ENCODE data around the gene ABCC9.

ABCC9 gene

GRCh38 chr12:21774358-21775132 lies 166.7 kb downstream of the ABCC9 start, which contains the start of gene KCNJ8:
TSS of gene KCNJ8 (minus strand) at chr12:21774706. CDS start at chr12:21773616, 1,090 bp downstream.
- Mint-ChIP-seq H3K4me1 (ENCODE audit: low read depth) (peaks cover 12% of the 10 kb centered on the region), H3K27ac (no peak within 1 kb of the TSS), H3K4me3 (peak within 1 kb of the TSS; percentile 53), H3K27me3 (peaks cover 53% of the 10 kb centered on the region), H3K9me3 (no peaks in the 10 kb centered on the region), H3K36me3 (ENCODE audit: low read depth) (no peaks in the 10 kb centered on the region)
- peak; percentile 32 for DNase-seq

GRCh38 chr12:21773806-21774205 lies 167.4 kb downstream of the ABCC9 start:
- H3K36me3 Mint-ChIP-seq (ENCODE audit: low read depth) = no peaks in the 10 kb centered on the region
- H3K9me3 Mint-ChIP-seq = no peaks in the 10 kb centered on the region
- DNase-seq = no peak
- H3K4me3 Mint-ChIP-seq = peak overlapping the region; percentile 18
- peaks cover 51% of the 10 kb centered on the region for H3K27me3 Mint-ChIP-seq
- no peak overlapping the region for H3K27ac Mint-ChIP-seq
- peaks cover 12% of the 10 kb centered on the region for H3K4me1 Mint-ChIP-seq (ENCODE audit: low read depth)

DNA sequence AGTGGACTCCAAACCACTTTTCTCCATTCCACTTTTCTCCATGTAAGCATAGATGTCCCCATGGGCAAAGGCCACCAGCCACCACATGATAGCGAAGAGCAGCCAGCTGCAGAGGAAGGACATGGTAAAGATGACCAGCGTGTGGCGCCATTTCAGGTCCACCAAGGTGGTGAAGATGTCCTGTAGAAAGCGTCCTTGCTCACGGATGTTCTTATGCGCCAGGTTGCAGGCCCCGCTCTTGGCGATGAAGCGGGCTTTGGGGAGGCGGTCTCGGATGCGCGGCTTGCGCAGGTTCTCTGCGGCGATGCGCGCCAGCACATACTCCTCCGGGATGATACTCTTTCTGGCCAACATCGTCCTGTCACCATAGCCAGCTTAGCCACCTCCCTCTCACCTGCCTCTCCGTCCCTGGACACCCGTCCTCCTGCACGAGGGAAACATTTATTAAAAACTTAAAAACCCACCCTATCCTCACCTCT lies 167.9 kb downstream of the ABCC9 start:
- no peak for DNase-seq
- Mint-ChIP-seq H3K36me3 (ENCODE audit: low read depth) (no peaks in the 10 kb centered on the region), H3K4me1 (ENCODE audit: low read depth) (peaks cover 12% of the 10 kb centered on the region), H3K4me3 (peak overlapping the region; percentile 18), H3K27me3 (peaks cover 51% of the 10 kb centered on the region), H3K27ac (no peak overlapping the region), H3K9me3 (no peaks in the 10 kb centered on the region)

DNA sequence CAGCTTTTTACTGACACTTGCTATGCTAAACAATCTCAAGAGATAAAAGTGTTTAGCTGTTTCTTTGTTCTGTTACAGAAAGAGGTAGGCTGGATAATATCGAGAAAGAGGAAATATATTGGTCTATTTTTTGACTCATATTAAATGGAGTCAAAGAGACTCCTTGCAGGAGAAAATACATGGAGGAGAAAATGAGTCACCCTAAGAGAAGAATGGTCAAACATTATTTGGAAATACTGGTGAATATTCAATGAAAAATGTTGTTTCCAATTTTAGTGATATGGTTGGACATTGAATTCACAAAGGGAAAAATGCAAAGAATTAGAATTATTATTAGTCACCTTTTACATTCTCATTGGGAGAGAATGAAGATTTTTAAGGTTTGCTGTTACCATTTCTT lies 169.9 kb downstream of the ABCC9 start:
- Mint-ChIP-seq H3K9me3 (no peaks in the 10 kb centered on the region), H3K4me3 (no peak overlapping the region), H3K36me3 (ENCODE audit: low read depth) (no peaks in the 10 kb centered on the region), H3K27me3 (peaks cover 37% of the 10 kb centered on the region), H3K27ac (no peak overlapping the region), H3K4me1 (ENCODE audit: low read depth) (peaks cover 12% of the 10 kb centered on the region)
- no peak for DNase-seq

- Mint-ChIP-seq H3K9me3 (no peaks in the 10 kb centered on the region), H3K27ac (no peak overlapping the region), H3K4me3 (no peak overlapping the region), H3K36me3 (ENCODE audit: low read depth) (no peaks in the 10 kb centered on the region), H3K4me1 (ENCODE audit: low read depth) (peaks cover 8% of the 10 kb centered on the region), H3K27me3 (peaks cover 33% of the 10 kb centered on the region)
- DNase-seq = no peak
Measured at GRCh38 chr12:21769307-21769706, 171.9 kb downstream of the ABCC9 start.

DNA sequence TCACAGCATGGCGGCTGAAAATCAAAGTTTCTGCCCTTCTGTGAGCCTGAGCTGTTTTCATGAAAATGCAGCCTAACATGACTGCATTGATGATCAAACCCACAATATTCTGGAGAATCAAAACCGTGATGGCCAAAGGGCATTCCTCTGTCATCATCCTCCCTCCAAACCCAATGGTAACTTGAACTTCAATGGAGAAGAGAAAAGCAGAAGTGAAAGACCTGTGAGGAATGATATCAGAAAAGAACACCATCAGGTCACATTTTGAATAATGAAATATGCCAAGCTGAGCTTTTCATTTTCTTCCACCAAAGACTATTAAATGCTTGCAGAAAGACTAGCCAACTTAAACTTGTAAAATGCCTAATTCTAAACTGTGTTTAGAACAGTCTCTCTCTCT lies 174.8 kb downstream of the ABCC9 start:
- Mint-ChIP-seq H3K9me3 (no peaks in the 10 kb centered on the region), H3K4me1 (ENCODE audit: low read depth) (no peaks in the 10 kb centered on the region), H3K4me3 (no peak overlapping the region), H3K36me3 (ENCODE audit: low read depth) (no peaks in the 10 kb centered on the region), H3K27me3 (peaks cover 16% of the 10 kb centered on the region), H3K27ac (no peak overlapping the region)
- DNase-seq = no peak

- no peaks in the 10 kb centered on the region for H3K9me3 Mint-ChIP-seq
- H3K4me1 Mint-ChIP-seq (ENCODE audit: low read depth) = no peaks in the 10 kb centered on the region
Measured at GRCh38 chr12:21764950-21765349, 176.3 kb downstream of the ABCC9 start.

DNA sequence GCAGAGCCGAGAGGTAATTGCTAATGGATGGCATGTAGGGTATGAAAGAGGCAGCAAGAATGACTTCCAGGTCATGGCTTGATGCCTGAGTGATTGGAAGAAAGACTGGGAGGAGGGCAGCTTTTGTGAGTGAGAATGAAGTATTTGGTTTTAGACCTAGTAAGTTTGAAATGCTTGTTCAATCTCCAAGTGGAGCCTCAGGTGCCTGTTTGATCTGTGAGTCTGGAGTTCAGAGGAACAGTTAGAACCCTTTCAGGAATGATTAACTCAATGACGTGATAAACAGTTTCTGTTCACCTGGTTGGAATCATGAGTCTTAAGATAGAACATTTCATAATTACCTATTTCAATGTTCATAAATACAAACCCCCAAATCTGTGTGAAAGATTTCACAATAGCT lies 177.2 kb downstream of the ABCC9 start:
- DNase-seq = no peak
- H3K27ac Mint-ChIP-seq = no peak overlapping the region

More at GRCh38 chr12:21764950-21765349, 176.3 kb downstream of the ABCC9 start:
- H3K4me3 Mint-ChIP-seq = no peak overlapping the region
- H3K27ac Mint-ChIP-seq = no peak overlapping the region
- no peaks in the 10 kb centered on the region for H3K36me3 Mint-ChIP-seq (ENCODE audit: low read depth)
- no peak for DNase-seq
- H3K27me3 Mint-ChIP-seq = peaks cover 13% of the 10 kb centered on the region

GRCh38 chr12:21763531-21763930 lies 177.7 kb downstream of the ABCC9 start:
- peaks cover 13% of the 10 kb centered on the region for H3K27me3 Mint-ChIP-seq
- DNase-seq = no peak
- H3K36me3 Mint-ChIP-seq (ENCODE audit: low read depth) = no peaks in the 10 kb centered on the region

More for the DNA sequence above, 177.2 kb downstream of the ABCC9 start:
- Mint-ChIP-seq H3K27me3 (peaks cover 13% of the 10 kb centered on the region), H3K9me3 (no peaks in the 10 kb centered on the region), H3K4me3 (no peak overlapping the region), H3K36me3 (ENCODE audit: low read depth) (no peaks in the 10 kb centered on the region), H3K4me1 (ENCODE audit: low read depth) (no peaks in the 10 kb centered on the region)

GRCh38 chr12:21759737-21760136 lies 181.5 kb downstream of the ABCC9 start:
- Mint-ChIP-seq H3K36me3 (ENCODE audit: low read depth) (no peaks in the 10 kb centered on the region), H3K27ac (no peak overlapping the region), H3K4me1 (ENCODE audit: low read depth) (no peaks in the 10 kb centered on the region), H3K27me3 (peaks cover 11% of the 10 kb centered on the region), H3K9me3 (no peaks in the 10 kb centered on the region), H3K4me3 (no peak overlapping the region)
- no peak for DNase-seq

More at GRCh38 chr12:21763531-21763930, 177.7 kb downstream of the ABCC9 start:
- Mint-ChIP-seq H3K9me3 (no peaks in the 10 kb centered on the region), H3K27ac (no peak overlapping the region), H3K4me1 (ENCODE audit: low read depth) (no peaks in the 10 kb centered on the region), H3K4me3 (no peak overlapping the region)

GRCh38 chr12:21757735-21758134 lies 183.5 kb downstream of the ABCC9 start:
- peaks cover 16% of the 10 kb centered on the region for H3K27me3 Mint-ChIP-seq

DNA sequence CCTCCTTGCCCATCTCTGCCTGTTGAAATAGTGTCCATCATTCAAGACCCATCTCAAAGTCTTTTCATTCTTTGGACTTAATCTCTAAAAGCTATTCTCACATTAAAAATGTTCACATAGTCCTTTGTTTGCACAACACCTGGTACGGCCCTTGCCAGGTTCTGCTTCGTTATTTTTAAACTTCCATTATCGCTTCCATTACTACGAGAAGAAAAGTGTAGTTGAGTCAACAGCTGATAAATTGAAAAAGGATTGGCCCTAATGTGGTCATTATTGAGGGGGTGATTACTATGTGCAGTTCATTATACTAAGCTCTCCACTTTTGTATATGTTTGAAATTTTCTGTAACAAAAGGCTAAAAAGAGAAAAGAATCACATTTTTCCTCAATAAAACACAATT lies 184.5 kb downstream of the ABCC9 start:
- DNase-seq = no peak
- H3K27me3 Mint-ChIP-seq = peaks cover 13% of the 10 kb centered on the region

More at GRCh38 chr12:21757735-21758134, 183.5 kb downstream of the ABCC9 start:
- H3K4me3 Mint-ChIP-seq = no peak overlapping the region
- no peaks in the 10 kb centered on the region for H3K4me1 Mint-ChIP-seq (ENCODE audit: low read depth)
- H3K36me3 Mint-ChIP-seq (ENCODE audit: low read depth) = no peaks in the 10 kb centered on the region
- H3K9me3 Mint-ChIP-seq = no peaks in the 10 kb centered on the region
- DNase-seq = no peak
- H3K27ac Mint-ChIP-seq = no peak overlapping the region

GRCh38 chr12:21751517-21751916 lies 189.7 kb downstream of the ABCC9 start:
- Mint-ChIP-seq H3K27ac (no peak overlapping the region), H3K36me3 (ENCODE audit: low read depth) (no peaks in the 10 kb centered on the region), H3K4me1 (ENCODE audit: low read depth) (no peaks in the 10 kb centered on the region), H3K27me3 (peaks cover 38% of the 10 kb centered on the region), H3K9me3 (no peaks in the 10 kb centered on the region), H3K4me3 (no peak overlapping the region)
- no peak for DNase-seq

More for the DNA sequence above, 184.5 kb downstream of the ABCC9 start:
- no peaks in the 10 kb centered on the region for H3K9me3 Mint-ChIP-seq
- no peaks in the 10 kb centered on the region for H3K4me1 Mint-ChIP-seq (ENCODE audit: low read depth)
- H3K27ac Mint-ChIP-seq = no peak overlapping the region
- H3K4me3 Mint-ChIP-seq = no peak overlapping the region
- no peaks in the 10 kb centered on the region for H3K36me3 Mint-ChIP-seq (ENCODE audit: low read depth)

Data from activated T-cell treated with anti-CD3 and anti-CD28 coated beads, Interleukin-2, amount 50 U/mL, for 24 hours (primary cell).